IPS DF 6.9 (cell line): ENCODE results near the gene GARS1.

ENCODE experiments used
- DNase-seq: peaks from one replicate; pipeline ENCODE4 v3.0.0-alpha.2; 2013; ENCODE audit warnings: low read depth, low spot score
- H3K27ac ChIP-seq: one replicate; pipeline ENCODE4 v1.5.1; 2013; ENCODE audit warnings: low read length, control low read depth
- H3K27me3 ChIP-seq: 2 replicates; pipeline ENCODE4 v1.6.1; 2013; ENCODE audit warnings: mild to moderate bottlenecking, low read length; ENCODE audit not compliant: control insufficient read depth, insufficient read depth
- H3K36me3 ChIP-seq: 2 replicates; pipeline ENCODE4 v1.6.1; 2013; ENCODE audit warnings: low read length; ENCODE audit not compliant: control insufficient read depth, insufficient read depth
- H3K4me1 ChIP-seq: 2 replicates; pipeline ENCODE4 v1.6.1; 2013; ENCODE audit warnings: low read length; ENCODE audit not compliant: control insufficient read depth, insufficient read depth
- H3K4me3 ChIP-seq: 2 replicates; pipeline ENCODE4 v1.5.1; 2013; ENCODE audit warnings: mild to moderate bottlenecking, low read length
- H3K9me3 ChIP-seq: 2 replicates; pipeline ENCODE4 v1.6.1; 2013; ENCODE audit warnings: low read length, inconsistent platforms; ENCODE audit not compliant: control insufficient read depth, insufficient read depth
- WGBS: extraction: QIAGEN DNeasy Blood & Tissue Kit; methylation state at CpG from one replicate; pipeline ENCODE4 v1.1.7; 2013; ENCODE audit warnings: mixed read lengths, missing lambda C conversion rate; ENCODE audit not compliant: insufficient read length, insufficient coverage; 5-methylcytosine and 5-hydroxymethylcytosine counted together

The GARS1 gene

DNA sequence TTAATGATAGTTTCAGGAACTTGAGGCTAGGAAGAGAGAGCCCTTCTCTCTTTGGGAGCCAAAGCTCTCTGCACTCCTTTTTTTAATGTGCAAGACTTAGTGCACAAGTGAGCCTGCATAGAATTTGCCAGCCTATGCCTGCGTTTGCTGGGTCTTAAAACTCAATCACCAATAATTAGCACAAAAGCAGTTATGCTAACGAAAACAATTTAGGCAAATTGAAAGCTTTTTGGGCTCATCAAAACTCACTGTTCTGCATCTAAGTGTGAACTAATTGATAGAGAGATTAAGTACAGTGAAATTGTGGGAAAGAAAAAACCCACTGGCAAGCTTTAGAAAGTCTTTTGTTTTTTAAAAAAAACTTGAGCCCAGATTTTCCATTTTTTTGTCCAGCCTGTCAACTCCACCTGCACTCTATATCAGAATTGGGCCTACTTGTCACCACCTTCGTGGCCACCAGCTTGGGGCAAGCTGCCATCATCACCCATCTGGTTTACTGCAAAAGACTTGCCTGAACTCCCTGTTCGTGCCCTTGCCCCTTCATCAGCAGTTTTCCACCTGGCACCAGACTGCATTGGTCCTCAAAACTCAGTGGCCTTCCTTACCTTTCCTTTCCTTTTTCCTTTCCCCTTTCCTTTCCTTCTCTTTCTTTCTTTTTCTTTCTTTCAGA lies 49.7 kb downstream of the GARS1 start:
- H3K9me3 ChIP-seq: no peaks in the 10 kb centered on the region
- WGBS: no CpG with 5 or more reads among the region's 4 CpGs
- no peaks in the 10 kb centered on the region for H3K36me3 ChIP-seq
- no peak for DNase-seq
- H3K27me3 ChIP-seq: no peaks in the 10 kb centered on the region
- H3K4me1 ChIP-seq: no peaks in the 10 kb centered on the region
- no peak overlapping the region for H3K27ac ChIP-seq
- no peak overlapping the region for H3K4me3 ChIP-seq

DNA sequence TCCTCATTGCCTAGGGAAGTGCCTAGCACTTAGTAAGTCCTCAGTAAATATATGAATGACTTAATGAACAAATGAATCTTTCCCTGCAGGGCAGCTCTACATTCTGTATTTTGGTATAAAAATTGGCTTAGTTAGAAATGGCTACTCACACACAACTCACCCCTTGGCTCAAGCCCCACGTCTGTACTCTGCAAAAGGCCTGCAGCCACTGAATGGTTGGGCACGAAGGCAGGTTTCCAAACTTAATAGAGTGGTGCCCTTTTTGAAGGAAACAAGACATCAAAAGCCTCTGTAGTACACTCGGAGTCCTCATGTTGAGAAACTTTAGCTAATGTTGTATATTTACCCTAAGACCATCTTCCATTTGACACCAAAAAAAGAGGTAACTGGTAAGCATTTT lies 51.0 kb downstream of the GARS1 start:
- Histone ChIP-seq H3K4me1 (no peaks in the 10 kb centered on the region; the same call in 1 of the 2 replicates), H3K27me3 (no peaks in the 10 kb centered on the region), H3K9me3 (no peaks in the 10 kb centered on the region), H3K4me3 (no peak overlapping the region), H3K27ac (no peak overlapping the region), H3K36me3 (no peaks in the 10 kb centered on the region)
- no CpG with 5 or more reads among the region's 3 CpGs for WGBS
- no peak for DNase-seq

DNA sequence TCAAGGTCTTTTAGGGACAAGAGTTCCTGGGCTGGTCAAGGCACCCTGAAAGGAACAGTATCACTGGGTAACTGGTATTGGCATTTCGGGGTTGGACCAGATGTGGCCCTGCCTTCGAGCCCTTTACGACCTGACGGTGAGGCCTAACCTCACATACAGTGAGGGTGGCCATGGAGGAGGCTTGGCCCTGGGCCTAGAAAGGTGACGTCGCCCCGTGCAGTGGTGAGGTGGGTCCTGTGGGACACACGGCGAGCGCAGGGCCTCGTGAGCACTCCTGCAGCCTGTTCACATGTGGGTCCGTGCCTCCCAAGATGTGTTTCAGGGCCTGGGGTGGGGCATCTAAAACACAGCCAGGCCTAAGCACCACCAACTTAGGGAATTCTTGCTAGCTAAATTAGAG lies 51.5 kb downstream of the GARS1 start:
- DNase-seq: no peak
- Histone ChIP-seq H3K27me3 (no peaks in the 10 kb centered on the region), H3K36me3 (no peaks in the 10 kb centered on the region), H3K27ac (no peak overlapping the region), H3K9me3 (no peaks in the 10 kb centered on the region), H3K4me1 (no peaks in the 10 kb centered on the region; the same call in 1 of the 2 replicates), H3K4me3 (no peak overlapping the region)
- WGBS: no CpG with 5 or more reads among the region's 12 CpGs

DNA sequence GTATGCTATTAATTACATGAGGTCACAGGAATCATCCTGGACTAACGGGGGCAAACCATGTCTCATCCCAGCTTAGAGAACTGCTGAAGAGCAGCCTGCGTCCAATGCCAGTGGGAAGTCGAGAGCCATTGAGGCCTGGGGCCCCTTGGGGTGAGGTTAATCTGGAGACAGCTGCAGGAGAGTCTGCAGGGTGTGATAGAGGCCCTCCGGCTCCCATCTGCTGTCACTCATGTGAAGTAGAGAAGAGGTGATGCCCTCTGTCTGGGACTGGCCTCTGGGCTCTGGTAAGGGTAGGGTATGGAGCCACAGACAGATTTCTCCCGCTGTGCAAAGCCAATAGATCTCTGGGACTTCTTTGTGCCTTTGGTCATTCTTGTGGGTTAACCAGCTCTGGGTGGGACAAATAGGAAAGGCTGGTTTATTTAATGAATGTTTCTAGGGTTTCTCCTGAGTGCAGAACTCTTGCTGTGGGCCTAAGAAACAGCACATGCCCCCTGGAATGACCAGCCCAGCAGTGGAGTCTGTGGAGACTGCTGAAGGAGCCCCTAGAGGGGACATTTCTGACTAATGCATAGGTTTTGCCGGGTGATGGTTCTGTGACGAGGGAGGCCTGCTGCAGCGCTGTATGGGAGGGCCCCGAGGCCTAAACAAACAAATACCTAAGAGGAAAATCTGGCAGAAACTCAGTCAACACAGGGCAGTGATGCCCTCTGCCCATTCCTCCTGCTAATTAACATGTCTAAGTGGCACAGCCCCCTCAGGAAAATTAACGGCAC lies 53.1 kb downstream of the GARS1 start:
- Histone ChIP-seq H3K4me1 (no peaks in the 10 kb centered on the region; the same call in 1 of the 2 replicates), H3K9me3 (no peaks in the 10 kb centered on the region), H3K36me3 (no peaks in the 10 kb centered on the region), H3K27ac (no peak overlapping the region), H3K4me3 (no peak overlapping the region), H3K27me3 (no peaks in the 10 kb centered on the region)
- DNase-seq: no peak
- WGBS: no CpG with 5 or more reads among the region's 10 CpGs

DNA sequence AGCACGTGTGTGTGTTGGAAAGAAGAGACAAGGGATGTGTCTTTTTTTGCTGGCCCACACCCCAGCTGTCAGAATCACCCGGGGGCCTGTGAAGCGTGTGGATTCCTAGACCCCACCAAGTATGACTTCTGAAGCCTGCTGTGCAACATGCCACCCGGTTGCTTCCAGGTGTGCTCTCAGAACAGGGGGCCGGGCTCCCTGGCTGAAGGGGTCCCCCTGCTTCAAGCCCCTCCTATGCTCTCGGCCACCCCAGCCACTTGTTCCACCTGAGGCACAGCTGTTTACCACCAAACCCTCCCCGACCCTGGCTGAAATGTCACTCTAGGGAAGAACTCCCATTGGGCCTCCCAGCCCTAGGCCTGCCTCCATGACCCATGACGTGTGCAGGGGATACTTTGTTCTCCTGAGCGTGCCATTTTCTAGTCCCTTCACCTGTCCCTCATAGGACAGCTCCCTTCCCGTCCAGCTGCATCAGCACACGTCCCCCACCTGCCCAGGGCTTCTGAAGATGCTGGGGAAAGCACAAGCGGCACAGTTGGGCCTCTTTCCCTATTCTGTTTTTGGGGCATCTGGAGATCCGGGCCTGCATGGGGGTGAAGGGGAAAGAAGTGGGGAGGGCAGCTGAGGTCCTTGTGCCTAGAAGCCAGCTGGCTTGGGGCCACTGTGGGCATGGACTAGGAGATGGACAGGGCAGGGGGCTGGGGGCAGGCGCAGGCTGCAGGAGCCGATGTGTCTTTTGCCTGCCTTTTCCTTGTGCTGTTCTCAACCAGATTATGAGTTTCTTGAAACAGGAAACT lies 54.3 kb downstream of the GARS1 start:
- Histone ChIP-seq H3K36me3 (no peaks in the 10 kb centered on the region), H3K27ac (no peak overlapping the region), H3K27me3 (no peaks in the 10 kb centered on the region), H3K4me1 (no peaks in the 10 kb centered on the region; the same call in 1 of the 2 replicates), H3K9me3 (no peaks in the 10 kb centered on the region), H3K4me3 (no peak overlapping the region)
- WGBS: no CpG with 5 or more reads among the region's 15 CpGs
- no peak for DNase-seq

DNA sequence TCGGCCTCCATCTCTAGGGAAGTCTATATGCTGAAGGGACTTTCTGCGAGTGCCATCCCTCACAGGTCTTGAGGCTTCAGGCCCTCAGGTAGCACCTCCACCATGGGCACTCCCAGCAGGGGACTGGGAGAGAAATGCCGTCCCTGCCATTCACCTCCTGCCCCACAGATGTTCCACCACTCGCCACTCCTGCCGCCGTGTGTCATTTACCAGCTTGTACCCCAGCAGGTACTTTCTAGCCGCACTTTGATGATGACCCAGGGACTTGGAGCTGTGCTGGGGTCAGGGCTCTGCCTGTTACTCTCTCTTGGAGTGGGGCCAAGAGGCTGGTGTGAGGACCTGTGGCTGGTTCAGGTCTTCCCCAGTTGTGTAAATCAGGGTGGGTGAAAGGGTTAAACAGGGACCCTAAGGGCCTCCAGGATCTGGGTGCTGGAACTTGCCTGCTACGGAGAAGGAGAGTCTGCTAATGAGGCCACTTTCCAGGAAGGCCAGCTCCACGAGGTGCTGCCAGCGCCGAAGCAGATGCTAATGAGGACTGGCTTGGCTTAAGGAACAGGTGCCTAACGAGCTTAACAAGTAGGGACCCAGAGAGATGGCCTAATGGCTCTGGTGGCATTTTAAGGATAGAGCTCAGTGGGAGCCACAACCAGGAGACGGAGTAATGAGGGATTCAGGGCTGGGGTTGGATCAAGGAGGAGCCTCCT lies 55.2 kb downstream of the GARS1 start:
- H3K4me3 ChIP-seq: no peak overlapping the region
- no peaks in the 10 kb centered on the region for H3K36me3 ChIP-seq
- WGBS: no CpG with 5 or more reads among the region's 13 CpGs
- no peaks in the 10 kb centered on the region; the same call in 1 of the 2 replicates for H3K4me1 ChIP-seq
- H3K27me3 ChIP-seq: no peaks in the 10 kb centered on the region
- H3K9me3 ChIP-seq: no peaks in the 10 kb centered on the region
- H3K27ac ChIP-seq: no peak overlapping the region
- DNase-seq: no peak

DNA sequence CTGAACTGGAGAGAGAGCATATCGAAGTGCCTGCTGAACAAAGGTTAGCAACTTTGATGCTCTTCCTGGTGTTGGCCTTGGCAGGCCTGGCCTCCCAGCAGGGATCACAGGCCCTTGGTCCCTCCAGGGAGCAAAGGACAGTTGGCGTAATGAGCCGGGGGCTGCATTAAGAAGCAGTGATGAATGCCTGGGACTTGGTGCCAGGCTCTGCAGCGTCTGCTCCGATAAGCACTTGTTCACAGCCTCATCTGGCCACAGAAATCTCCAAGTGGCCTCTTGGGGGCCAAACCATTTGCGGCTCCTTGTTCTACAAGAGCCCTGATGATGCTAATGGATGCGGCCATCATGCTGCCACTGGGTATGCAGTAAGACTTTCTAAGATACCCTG lies 55.7 kb downstream of the GARS1 start:
- WGBS: no CpG with 5 or more reads among the region's 7 CpGs
- DNase-seq: no peak
- no peaks in the 10 kb centered on the region for H3K9me3 ChIP-seq

DNA sequence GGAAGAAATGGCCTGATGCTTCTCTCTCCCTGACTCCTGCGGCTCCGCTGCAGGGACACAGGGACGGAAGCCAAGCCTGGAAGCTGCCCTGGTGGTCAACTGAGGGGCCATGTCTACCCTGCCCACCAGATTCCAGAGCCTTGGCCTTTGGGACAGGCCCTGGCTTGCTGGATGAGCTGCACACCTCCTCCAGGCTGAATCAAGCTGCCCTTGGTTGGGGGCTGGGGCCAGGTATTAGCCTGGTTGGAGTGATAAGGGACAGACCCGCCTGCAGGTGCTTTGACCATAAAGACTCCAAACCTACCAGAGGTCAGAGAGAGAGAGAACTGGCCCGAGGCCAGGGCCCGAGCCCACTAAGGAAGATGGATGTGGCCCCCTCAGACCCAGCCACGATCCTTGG lies 57.5 kb downstream of the GARS1 start:
- Histone ChIP-seq H3K27me3 (no peaks in the 10 kb centered on the region), H3K36me3 (no peaks in the 10 kb centered on the region), H3K4me3 (no peak overlapping the region), H3K9me3 (no peaks in the 10 kb centered on the region), H3K4me1 (no peaks in the 10 kb centered on the region; the same call in 1 of the 2 replicates), H3K27ac (no peak overlapping the region)
- no CpG with 5 or more reads among the region's 7 CpGs for WGBS
- DNase-seq: no peak

More for the DNA sequence above, 55.7 kb downstream of the GARS1 start:
- H3K4me3 ChIP-seq: no peak overlapping the region
- no peaks in the 10 kb centered on the region; the same call in 1 of the 2 replicates for H3K4me1 ChIP-seq
- no peaks in the 10 kb centered on the region for H3K27me3 ChIP-seq
- H3K36me3 ChIP-seq: no peaks in the 10 kb centered on the region
- no peak overlapping the region for H3K27ac ChIP-seq

DNA sequence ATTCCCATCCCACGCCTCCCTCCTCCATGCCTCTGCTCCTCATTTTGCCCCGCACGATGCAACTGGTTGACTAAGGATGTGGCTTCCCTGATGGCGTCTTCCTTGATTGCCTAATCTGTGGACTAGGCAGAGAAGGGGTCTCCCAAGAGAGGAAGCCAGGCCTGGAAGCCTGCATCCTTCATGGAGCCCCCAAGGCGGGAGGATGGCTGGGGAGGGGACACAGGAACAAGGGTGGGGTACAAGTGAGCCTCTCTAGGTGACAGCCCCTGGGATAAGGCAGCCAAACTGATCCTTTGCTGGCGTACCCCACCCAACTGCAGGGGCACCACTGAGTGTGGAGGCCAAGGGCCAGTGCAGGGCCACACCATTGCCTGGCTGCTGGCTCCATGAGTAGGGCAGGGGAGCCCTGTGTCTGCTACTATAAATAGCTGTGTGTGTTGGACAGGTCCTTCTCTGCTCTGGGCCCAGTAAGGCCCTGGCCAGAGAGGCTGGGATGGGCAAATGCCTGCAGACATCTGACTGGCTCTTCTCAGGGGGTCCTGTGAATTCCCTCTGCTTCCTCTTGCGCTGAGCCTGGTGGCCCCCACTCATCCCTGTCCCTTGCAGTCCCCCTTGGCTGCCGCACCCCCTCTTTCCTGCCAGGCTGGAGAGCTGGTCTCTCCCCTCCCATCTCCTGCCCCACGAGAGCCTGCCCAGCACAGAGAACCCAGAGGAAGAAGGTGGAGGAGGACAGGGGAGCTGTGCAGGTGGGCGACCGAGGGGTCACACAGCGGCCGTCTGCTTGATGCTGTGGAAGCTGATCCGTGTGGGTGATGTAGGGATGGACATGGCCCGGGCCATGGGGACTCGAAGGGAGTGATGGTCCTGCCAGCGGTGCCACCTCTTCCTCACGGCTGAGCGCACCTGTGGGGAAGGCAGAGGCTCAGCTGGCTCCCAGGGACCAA lies 58.3 kb downstream of the GARS1 start:
- Histone ChIP-seq H3K36me3 (no peaks in the 10 kb centered on the region), H3K27ac (no peak overlapping the region), H3K9me3 (no peaks in the 10 kb centered on the region), H3K27me3 (no peaks in the 10 kb centered on the region), H3K4me1 (no peaks in the 10 kb centered on the region; the same call in 1 of the 2 replicates), H3K4me3 (no peak overlapping the region)
- DNase-seq: no peak
- WGBS: no CpG with 5 or more reads among the region's 19 CpGs
